ENCODE results near the gene TRERF1. TPM values are rescaled to one million over a fixed set of nuclear protein-coding genes. Genes with fewer than 3 reads are reported as not detected.

The TRERF1 gene
- total RNA-seq, 4 donors from 2014 or later, result 6.9 to 12.1 (median 8.8) TPM

DNA sequence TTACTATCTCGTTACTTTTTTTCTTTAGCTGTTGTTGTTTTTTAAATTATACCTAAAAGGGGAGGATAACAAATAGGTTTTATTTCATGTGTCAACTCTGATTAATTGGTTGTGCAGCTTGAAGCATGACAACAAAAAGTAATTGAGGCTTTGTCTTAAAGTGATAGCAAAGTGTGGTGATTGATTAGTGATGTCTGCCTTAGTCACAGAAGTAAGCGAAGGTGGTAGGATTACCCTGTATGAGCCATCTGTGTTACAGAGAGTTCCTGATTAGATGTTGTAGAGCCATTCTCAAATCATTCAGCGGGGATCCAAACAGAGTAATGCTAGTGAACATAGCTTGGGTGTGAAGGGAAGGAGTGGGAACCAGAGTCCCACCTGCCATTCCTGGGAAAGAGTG lies 219.7 kb downstream of the TRERF1 start:
- 93 to 94% methylated on average over 3 of the region's 3 CpGs for WGBS, 2 donors
- H3K4me3 ChIP-seq (ENCODE audit: low read depth, poor library complexity, severe bottlenecking), result no peak overlapping the region
- intact Hi-C loops (cut with DNase I; ENCODE audit: low total_unique reads), result no loop called here
- TF ChIP-seq, protein P1, sequence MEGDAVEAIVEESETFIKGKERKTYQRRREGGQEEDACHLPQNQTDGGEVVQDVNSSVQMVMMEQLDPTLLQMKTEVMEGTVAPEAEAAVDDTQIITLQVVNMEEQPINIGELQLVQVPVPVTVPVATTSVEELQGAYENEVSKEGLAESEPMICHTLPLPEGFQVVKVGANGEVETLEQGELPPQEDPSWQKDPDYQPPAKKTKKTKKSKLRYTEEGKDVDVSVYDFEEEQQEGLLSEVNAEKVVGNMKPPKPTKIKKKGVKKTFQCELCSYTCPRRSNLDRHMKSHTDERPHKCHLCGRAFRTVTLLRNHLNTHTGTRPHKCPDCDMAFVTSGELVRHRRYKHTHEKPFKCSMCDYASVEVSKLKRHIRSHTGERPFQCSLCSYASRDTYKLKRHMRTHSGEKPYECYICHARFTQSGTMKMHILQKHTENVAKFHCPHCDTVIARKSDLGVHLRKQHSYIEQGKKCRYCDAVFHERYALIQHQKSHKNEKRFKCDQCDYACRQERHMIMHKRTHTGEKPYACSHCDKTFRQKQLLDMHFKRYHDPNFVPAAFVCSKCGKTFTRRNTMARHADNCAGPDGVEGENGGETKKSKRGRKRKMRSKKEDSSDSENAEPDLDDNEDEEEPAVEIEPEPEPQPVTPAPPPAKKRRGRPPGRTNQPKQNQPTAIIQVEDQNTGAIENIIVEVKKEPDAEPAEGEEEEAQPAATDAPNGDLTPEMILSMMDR (IDR thresholded peaks at IDR 0.05), result no peak
- TF ChIP-seq POLR2A (IDR thresholded peaks at IDR 0.05), result no peak
- no peak for DNase-seq (ENCODE audit: low spot score in 2 of 2)

DNA sequence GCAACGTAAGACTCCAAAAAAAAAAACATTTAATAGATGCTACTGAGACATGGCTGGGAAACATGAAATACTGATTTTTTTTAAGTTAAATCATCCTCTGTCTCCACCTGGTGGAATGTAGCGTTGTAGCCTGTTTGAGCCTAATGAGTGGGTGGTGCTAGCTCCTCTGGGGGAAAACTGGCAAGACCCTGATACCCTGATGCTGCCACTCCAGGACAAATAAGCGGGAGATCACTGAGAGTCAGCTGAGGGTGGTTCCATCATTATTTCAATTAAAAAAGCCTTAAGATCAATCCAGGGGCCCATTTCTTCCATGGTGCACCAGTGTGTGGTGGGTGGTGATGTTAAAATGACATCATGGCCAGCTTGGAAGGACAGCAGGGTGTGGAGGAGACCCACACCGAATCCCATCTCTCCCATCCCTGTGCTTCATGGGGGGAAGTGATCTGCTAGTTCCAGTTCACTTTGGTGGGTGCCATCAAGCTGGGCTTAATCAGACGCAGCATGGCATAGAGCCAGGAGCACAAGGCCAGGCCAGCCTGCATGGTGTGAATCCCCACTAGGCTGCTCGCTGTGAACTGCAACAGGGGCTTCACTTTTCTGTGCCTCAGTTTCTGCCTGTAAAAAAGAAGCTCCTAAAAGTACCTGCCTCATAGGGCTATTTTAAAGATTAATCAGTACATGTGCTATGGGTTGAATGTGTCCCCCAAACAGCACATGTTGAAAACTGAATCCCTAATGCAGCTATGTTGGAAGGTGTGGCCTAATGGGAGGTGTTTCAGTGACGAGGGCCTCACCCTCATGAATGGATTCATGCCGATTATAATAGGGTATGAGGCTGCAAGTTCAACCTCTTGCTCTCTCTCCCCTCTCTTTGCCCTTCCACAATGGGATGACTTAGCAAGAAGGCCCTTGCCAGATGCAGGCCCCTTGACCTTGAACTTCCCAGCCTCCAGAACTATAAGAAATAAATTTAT lies 221.1 kb downstream of the TRERF1 start:
- H3K4me3 ChIP-seq (ENCODE audit: low read depth, poor library complexity, severe bottlenecking), result no peak overlapping the region
- intact Hi-C loops (cut with DNase I; ENCODE audit: low total_unique reads), result no loop called here
- TF ChIP-seq, protein P1 (IDR thresholded peaks at IDR 0.05), result no peak
- no peak for TF ChIP-seq POLR2A (IDR thresholded peaks at IDR 0.05)
- 70 to 72% methylated on average over 8 of the region's 8 CpGs for WGBS, 2 donors
- no peak for DNase-seq (ENCODE audit: low spot score in 2 of 2)

DNA sequence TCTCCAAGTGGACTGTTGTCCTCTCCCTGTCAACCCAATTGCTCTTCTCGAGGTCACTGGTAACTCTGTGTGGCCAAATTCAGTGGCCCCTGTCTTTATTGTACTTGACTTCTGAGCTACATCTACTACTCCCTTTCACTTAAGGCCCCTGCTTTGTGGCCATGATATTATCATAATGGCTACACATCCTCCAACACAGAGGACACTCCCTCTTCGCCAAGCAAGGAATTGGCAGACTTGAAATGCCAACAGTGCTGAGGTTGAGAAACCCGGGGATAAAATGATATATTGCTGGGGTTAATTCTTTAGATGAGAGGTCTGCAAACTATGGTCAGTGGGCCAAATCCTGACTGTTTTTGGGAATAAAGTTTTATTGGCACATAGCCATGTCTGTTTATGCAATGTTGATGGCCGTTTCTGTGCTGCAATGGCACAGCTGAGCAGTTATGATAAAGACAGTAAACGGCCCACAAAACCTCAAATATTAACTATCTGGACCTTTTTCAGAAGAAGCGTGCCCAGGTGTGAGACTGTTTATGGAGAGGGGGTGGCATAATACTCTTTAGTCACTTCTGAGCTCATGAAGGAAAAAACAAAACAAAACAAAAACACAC lies 222.1 kb downstream of the TRERF1 start:
- DNase-seq (ENCODE audit: low spot score in 2 of 2), result no peak
- no peak overlapping the region for H3K4me3 ChIP-seq (ENCODE audit: low read depth, poor library complexity, severe bottlenecking)
- TF ChIP-seq POLR2A (IDR thresholded peaks at IDR 0.05), result no peak
- TF ChIP-seq, protein P1 (IDR thresholded peaks at IDR 0.05), result no peak
- WGBS, 2 donors, result 61 to 74% methylated on average over 6 of the region's 6 CpGs
- intact Hi-C loops (cut with DNase I; ENCODE audit: low total_unique reads), result no loop called here

DNA sequence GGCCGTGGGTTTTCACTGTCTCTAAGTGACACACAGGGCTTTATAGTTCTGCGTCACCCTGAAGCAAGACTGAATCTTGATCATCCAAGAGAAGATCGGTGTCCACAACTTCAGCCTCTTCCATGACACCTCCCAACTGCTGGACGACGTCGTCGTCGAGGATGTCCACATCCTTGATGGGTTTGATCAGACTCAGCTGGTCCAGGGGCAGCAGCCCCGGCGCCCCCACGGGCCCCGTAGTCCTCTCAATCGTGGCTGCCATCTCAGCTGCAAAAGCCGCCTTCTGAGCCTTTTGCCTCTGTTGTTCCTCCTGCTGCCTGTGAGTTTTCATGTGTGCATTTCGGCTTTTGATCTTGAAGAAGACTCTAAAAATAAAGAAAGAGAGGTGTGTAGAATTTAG lies 223.4 kb downstream of the TRERF1 start:
- no peak for TF ChIP-seq POLR2A (IDR thresholded peaks at IDR 0.05)
- TF ChIP-seq, protein P1 (IDR thresholded peaks at IDR 0.05), result no peak
- 89 to 93% methylated on average over 15 of the region's 15 CpGs for WGBS, 2 donors
- intact Hi-C loops (cut with DNase I; ENCODE audit: low total_unique reads), result no loop called here
- DNase-seq (ENCODE audit: low spot score in 2 of 2), result no peak
- no peak overlapping the region for H3K4me3 ChIP-seq (ENCODE audit: low read depth, poor library complexity, severe bottlenecking)

DNA sequence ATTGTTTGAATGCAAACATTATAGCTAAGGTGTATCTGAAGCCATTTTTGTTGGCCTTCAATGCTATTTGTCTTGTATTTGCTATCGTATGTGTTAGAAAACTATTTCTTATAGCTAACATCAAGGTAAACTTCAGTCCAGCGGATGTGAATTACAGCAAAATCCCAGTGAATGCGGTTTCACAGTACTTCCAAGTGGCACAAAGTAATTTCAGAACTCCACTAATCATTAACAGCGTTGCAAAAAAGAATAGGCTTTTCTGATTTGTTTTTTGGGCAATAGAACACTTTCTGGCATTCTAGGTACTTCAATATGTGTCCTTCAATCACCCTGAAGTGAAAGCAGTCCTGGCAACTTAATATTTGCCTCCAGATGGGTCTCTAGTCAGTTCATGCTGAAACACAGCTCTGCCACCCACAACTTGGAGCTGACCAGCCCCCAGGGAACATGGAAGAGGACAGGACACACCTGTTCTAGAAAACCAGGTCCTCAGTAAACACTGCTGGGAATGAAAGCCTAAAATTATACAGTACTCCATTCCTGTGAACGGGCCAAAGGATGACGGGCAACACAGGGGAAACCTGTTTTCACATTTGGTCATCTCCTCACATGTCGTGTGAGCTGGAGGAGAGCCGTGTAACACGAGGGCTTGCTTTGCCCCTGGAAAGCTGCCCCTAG lies 224.4 kb downstream of the TRERF1 start:
- no peak overlapping the region for H3K4me3 ChIP-seq (ENCODE audit: low read depth, poor library complexity, severe bottlenecking)
- intact Hi-C loops (cut with DNase I; ENCODE audit: low total_unique reads), result no loop called here
- WGBS, 2 donors, result 64 to 69% methylated on average over 9 of the region's 9 CpGs
- no peak for DNase-seq (ENCODE audit: low spot score in 2 of 2)
- TF ChIP-seq, protein P1 (IDR thresholded peaks at IDR 0.05), result no peak
- TF ChIP-seq POLR2A (IDR thresholded peaks at IDR 0.05), result no peak

Data from lower leg skin (tissue), 4 donors.